HepG2 (cell line): ENCODE data around the gene WDR49. TPM values are rescaled to one million over a fixed set of nuclear protein-coding genes. Genes with fewer than 3 reads are reported as not detected.

ENCODE experiments used
- ATAC-seq: fragments of 200-7000 bp; cut with Tn5 transposase; 3 replicates; pipeline ENCODE4 v1.9.1; 2020; ENCODE audit warnings: mild to moderate bottlenecking, moderate library complexity
- Bru-seq: library from RNA; stranded (reverse); fragments of 400-500 nt; gene quantifications from one replicate; lab custom pipeline; 2021; lab: Mats Ljungman, UMichigan
- BruChase-seq, 2 experiments: library from RNA; stranded (reverse); fragments of 400-500 nt; gene quantifications; one replicate each; lab custom pipeline; 2021; lab: Mats Ljungman, UMichigan
- BruUV-seq: library from RNA; stranded (reverse); fragments of 400-500 nt; replicated peaks from 2 replicates; lab custom pipeline; 2021; lab: Mats Ljungman, UMichigan
- CTCF ChIA-PET: fragments of 300-600 bp; formaldehyde crosslinking; extraction: SDS; loops from one replicate; lab custom pipeline; 2021; ENCODE audit warnings: low total read pairs, inconsistent platforms, low intra/inter-chr PET ratio; lab: Yijun Ruan, JAX
- POLR2A ChIA-PET: fragments of 350-600 bp; sonication (Branson Sonifier 250); formaldehyde crosslinking; loops from one replicate; lab custom pipeline; 2020; ENCODE audit warnings: antibody characterized with exemption, inconsistent platforms; lab: Yijun Ruan, JAX
- DNase-seq: peaks from one replicate; pipeline ENCODE4 v3.0.0-alpha.2; 2015; ENCODE audit warnings: low spot score
- FAIRE-seq: peaks from 3 replicates; lab custom pipeline; 2011; peaks lifted over from hg19 to GRCh38; lab: Jason Lieb, UNC
- H2AFZ ChIP-seq: one replicate; pipeline ENCODE4 v1.6.1; 2011; ENCODE audit warnings: low read length, inconsistent platforms
- H3K27ac ChIP-seq: fragments of 300-600 bp; 3 replicates; pipeline ENCODE4 v1.8.0; 2011; ENCODE audit warnings: mixed run types, mild to moderate bottlenecking, mixed read lengths, low read length, inconsistent platforms; ENCODE audit not compliant: insufficient read depth; ENCODE audit errors: extremely low read length
- H3K27me3 ChIP-seq, 2 experiments: fragments of 200-600 bp in 1 of 2; 2 replicates in 1 of 2; 3 replicates in 1 of 2; pipeline versions ENCODE4 v1.6.0 to v1.8.0; 2011; ENCODE audit warnings: low read length in 2 of 2, mild to moderate bottlenecking in 2 of 2, moderate library complexity in 2 of 2, inconsistent platforms in 1 of 2; ENCODE audit not compliant: insufficient read depth in 2 of 2, control insufficient read depth in 1 of 2
- H3K36me3 ChIP-seq, 2 experiments: fragments of 200-600 bp in 1 of 2; replicated peaks in 1 of 2; 2 replicates in 1 of 2; 3 replicates in 1 of 2; pipeline versions ENCODE4 v1.5.1 to v1.8.0; 2011; ENCODE audit warnings: low read length in 2 of 2, inconsistent platforms in 1 of 2; ENCODE audit not compliant: insufficient read depth in 2 of 2, control insufficient read depth in 1 of 2
- H3K4me1 ChIP-seq: 2 replicates; pipeline ENCODE4 v1.5.1; 2012; ENCODE audit warnings: low read length, inconsistent platforms; ENCODE audit not compliant: insufficient read depth
- H3K4me2 ChIP-seq: 2 replicates; pipeline ENCODE4 v1.6.0; 2011; ENCODE audit warnings: low read depth, low read length, inconsistent platforms
- H3K4me3 ChIP-seq, 3 experiments: fragments of 200-600 bp in 1 of 3; sonication (generic), shearing (Covaris generic) in 1 of 3; replicated peaks in 1 of 3; 2 replicates each; pipeline ENCODE4 v1.5.1; 2011 to 2016; ENCODE audit warnings: low read length in 3 of 3, inconsistent platforms in 2 of 3, low read depth in 2 of 3, mild to moderate bottlenecking in 2 of 3, control low read depth in 1 of 3, mixed read lengths in 1 of 3; ENCODE audit not compliant: insufficient read depth in 1 of 3
- H3K79me2 ChIP-seq: one replicate; pipeline ENCODE4 v1.6.1; 2011; ENCODE audit warnings: low read length, inconsistent platforms; ENCODE audit not compliant: insufficient read depth
- H3K9ac ChIP-seq: 2 replicates; pipeline ENCODE4 v1.6.0; 2011; ENCODE audit warnings: mild to moderate bottlenecking, low read depth, low read length, inconsistent platforms; ENCODE audit not compliant: insufficient read depth
- H3K9me3 ChIP-seq: 2 replicates; pipeline ENCODE4 v1.5.1; 2012; ENCODE audit warnings: mild to moderate bottlenecking, low read length
- H4K20me1 ChIP-seq: 2 replicates; pipeline ENCODE4 v1.6.0; 2011; ENCODE audit warnings: inconsistent platforms, mild to moderate bottlenecking, low read length, moderate library complexity; ENCODE audit not compliant: insufficient read depth
- CENPX ChIP-seq: sonication (generic); formaldehyde crosslinking; IDR thresholded peaks from 2 replicates; pipeline ENCODE4 v1.9.0; 2021; ENCODE audit warnings: mild to moderate bottlenecking, missing genetic modification reagents, moderate library complexity
- HMGXB4 ChIP-seq, 2 experiments: sonication (generic) in 1 of 2; formaldehyde crosslinking in 1 of 2; IDR thresholded peaks; 2 replicates each; pipeline versions ENCODE4 v1.4.0 to v1.6.1; 2018 to 2020; ENCODE audit warnings: missing genetic modification reagents in 2 of 2, borderline replicate concordance in 1 of 2, low read depth in 1 of 2, mild to moderate bottlenecking in 1 of 2, missing biosample characterization in 1 of 2
- JARID2 ChIP-seq: sonication (generic); formaldehyde crosslinking; IDR thresholded peaks from 2 replicates; pipeline ENCODE4 v1.8.1; 2023; ENCODE audit warnings: missing genetic modification reagents, inconsistent platforms; ENCODE audit not compliant: insufficient replicate concordance
- NFE2L1 ChIP-seq: sonication (generic); formaldehyde crosslinking; IDR thresholded peaks from 2 replicates; pipeline ENCODE4 v1.4.0; 2020; ENCODE audit warnings: missing genetic modification reagents, mild to moderate bottlenecking, borderline replicate concordance
- NR2F6 ChIP-seq, 2 experiments: IDR thresholded peaks; 2 replicates each; pipeline ENCODE4 v1.6.1; 2016; ENCODE audit warnings: antibody characterized with exemption in 1 of 2, mild to moderate bottlenecking in 1 of 2
- SNAI1 ChIP-seq: sonication (generic); formaldehyde crosslinking; IDR thresholded peaks from 2 replicates; pipeline ENCODE4 v1.5.0; 2020; ENCODE audit warnings: mild to moderate bottlenecking, missing genetic modification reagents, borderline replicate concordance
- SOX13 ChIP-seq, 3 experiments: fragments of 450-650 bp in 1 of 3; sonication (generic) in 1 of 3; formaldehyde crosslinking in 1 of 3; IDR thresholded peaks in 2 of 3; conservative IDR thresholded peaks in 1 of 3; 2 replicates each; pipeline versions ENCODE4 v1.5.0 to v1.6.1; 2016 to 2020; ENCODE audit warnings: antibody characterized with exemption in 1 of 3, mild to moderate bottlenecking in 1 of 3, missing compliant biosample characterization in 1 of 3, missing genetic modification reagents in 1 of 3, moderate library complexity in 1 of 3
- ZNF263 ChIP-seq: sonication (generic); formaldehyde crosslinking; IDR thresholded peaks from 2 replicates; pipeline ENCODE4 v1.4.0; 2020; ENCODE audit warnings: missing genetic modification reagents
- ZNF333 ChIP-seq: sonication (generic); formaldehyde crosslinking; IDR thresholded peaks from 2 replicates; pipeline ENCODE4 v1.4.0; 2020; ENCODE audit warnings: mild to moderate bottlenecking, missing genetic modification reagents, borderline replicate concordance
- ZNF383 ChIP-seq: sonication (generic); formaldehyde crosslinking; IDR thresholded peaks from 2 replicates; pipeline ENCODE4 v1.4.0; 2020; ENCODE audit warnings: missing genetic modification reagents, mild to moderate bottlenecking, borderline replicate concordance
- ZNF740 ChIP-seq: sonication (generic); formaldehyde crosslinking; IDR thresholded peaks from 2 replicates; pipeline ENCODE4 v1.4.0; 2020; ENCODE audit warnings: missing genetic modification reagents
- ZNF766 ChIP-seq: sonication (generic); formaldehyde crosslinking; IDR thresholded peaks from 2 replicates; pipeline ENCODE4 v1.5.0; 2020; ENCODE audit warnings: missing genetic modification reagents, borderline replicate concordance
- ZSCAN5A ChIP-seq: sonication (generic); formaldehyde crosslinking; IDR thresholded peaks from 2 replicates; pipeline ENCODE4 v1.8.0; 2022; ENCODE audit warnings: mild to moderate bottlenecking, missing genetic modification reagents, borderline replicate concordance
- ZSCAN9 ChIP-seq: IDR thresholded peaks from 2 replicates; pipeline ENCODE4 v1.6.1; 2016; ENCODE audit warnings: borderline replicate concordance
- WGBS: methylation state at CpG from one replicate; pipeline ENCODE4 v1.1.6; 2017; ENCODE audit warnings: low lambda C conversion rate; 5-methylcytosine and 5-hydroxymethylcytosine counted together
- in situ Hi-C: cut with HindIII; loops from 2 replicates; pipeline ENCODE4 v1.10.0; 2017; ENCODE audit warnings: low pct_unique_long_range_greater_than_20kb; ENCODE audit not compliant: extremely low pct_ligation_motif_present
- intact Hi-C: fragments of 100-400 bp; cut with micrococcal nuclease; formaldehyde crosslinking; loops from one replicate; pipeline ENCODE4 v1.10.0; 2022; ENCODE audit not compliant: unreplicated experiment
- long read RNA-seq, 2 experiments: library from RNA in 1 of 2; library from polyadenylated mRNA in 1 of 2; stranded (forward) in 1 of 2; unstranded in 1 of 2; transcript quantifications; one replicate each; pipeline ENCODE4 v2.0.0, GENCODE V29; 2019 to 2022
- polyA minus RNA-seq, 3 experiments: library from RNA; depleted of rRNA, polyadenylated mRNA; stranded (reverse); fragments of >200 nt; gene quantifications; 2 replicates each; pipeline ENCODE4 v1.2.3, GENCODE V29; 2011; ENCODE audit warnings: low replicate concordance in 1 of 3
- polyA plus RNA-seq, 8 experiments: library from polyadenylated mRNA; depleted of rRNA in 3 of 8; stranded (reverse) in 7 of 8; unstranded in 1 of 8; fragments of >200 nt; fragmentation: Illumina TruSeq in 4 of 8; extraction: Trizol in 4 of 8; gene quantifications; 2 replicates each; pipeline versions ENCODE4 v1.2.1 to v1.2.3, GENCODE V29; 2011 to 2016; ENCODE audit warnings: low read depth in 4 of 8, missing spikeins in 1 of 8, mixed read lengths in 1 of 8; ENCODE audit not compliant: insufficient read depth in 1 of 8
- total RNA-seq, 5 experiments: library from RNA; depleted of rRNA; stranded (reverse); fragments of >200 nt; fragmentation: Illumina TruSeq; extraction: Trizol; gene quantifications; 2 replicates each; pipeline ENCODE4 v1.2.3, GENCODE V29; 2016; ENCODE audit warnings: low read depth in 1 of 5

The WDR49 gene
- total RNA-seq (2016; rRNA removed; fragmentation: Illumina TruSeq; extraction: Trizol) (0.04 TPM in 1 of 2 replicates, not detected in the other), polyA plus RNA-seq (2011; rRNA removed) (not detected in 2 replicates), polyA minus RNA-seq (2011; rRNA and poly(A)+ RNA removed; ENCODE audit: low replicate concordance) (not detected in 2 replicates), Bru-seq, nascent RNA (percentile 8 among the genes with signal in this experiment), BruChase-seq, experiment 1, labeled RNA remaining after a 6-hour chase (percentile 29 among the genes with signal in this experiment), BruChase-seq, experiment 2, labeled RNA remaining after a 2-hour chase (percentile 44 among the genes with signal in this experiment)
- total RNA-seq (2016; cell fraction: cytosol; rRNA removed; fragmentation: Illumina TruSeq; extraction: Trizol; ENCODE audit: low read depth) = 0.35 and 1.0 TPM in 2 replicates
- total RNA-seq (2016; cell fraction: insoluble cytoplasmic fraction; rRNA removed; fragmentation: Illumina TruSeq; extraction: Trizol) = 0.02 TPM in 1 of 2 replicates, not detected in the other
- 0.21 and 0.31 TPM in 2 replicates for total RNA-seq (2016; cell fraction: membrane; rRNA removed; fragmentation: Illumina TruSeq; extraction: Trizol)
- total RNA-seq (2016; cell fraction: nucleus; rRNA removed; fragmentation: Illumina TruSeq; extraction: Trizol) = not detected in 2 replicates
- not detected in 2 replicates for polyA plus RNA-seq (2011; cell fraction: cytosol; rRNA removed)
- polyA plus RNA-seq (2011; cell fraction: nucleus; rRNA removed) = not detected in 2 replicates
- polyA plus RNA-seq (2012) = not detected in 2 replicates
- polyA plus RNA-seq (2016; cell fraction: cytosol; fragmentation: Illumina TruSeq; extraction: Trizol; ENCODE audit: low read depth) = not detected in 2 replicates
- not detected in 2 replicates for polyA plus RNA-seq (2016; cell fraction: insoluble cytoplasmic fraction; fragmentation: Illumina TruSeq; extraction: Trizol; ENCODE audit: low read depth)
- polyA plus RNA-seq (2016; cell fraction: membrane; fragmentation: Illumina TruSeq; extraction: Trizol; ENCODE audit: low read depth) = not detected in 2 replicates
- not detected in 2 replicates for polyA plus RNA-seq (2016; cell fraction: nucleus; fragmentation: Illumina TruSeq; extraction: Trizol; ENCODE audit: insufficient read depth, low read depth)
- polyA minus RNA-seq (2011; cell fraction: cytosol; rRNA and poly(A)+ RNA removed) = not detected in 2 replicates
- 0.25 TPM in 1 of 2 replicates, not detected in the other for polyA minus RNA-seq (2011; cell fraction: nucleus; rRNA and poly(A)+ RNA removed)
- long read RNA-seq, experiment 1 = 0 reads
- long read RNA-seq, experiment 2 = 0 reads

GRCh38 chr3:167653760-167654159, at the start of gene WDR49:
TSS of gene WDR49 (minus strand) at chr3:167653942. CDS start at chr3:167653425, 517 bp downstream.
- in situ Hi-C loops = no loop called here
- POLR2A ChIA-PET = no interaction called here
- Histone ChIP-seq H3K9me3 (no peaks in the 10 kb centered on the region), H3K4me2 (no peak within 1 kb of the TSS), H3K27me3 (no peaks in the 10 kb centered on the region), H3K79me2 (no peaks in the 10 kb centered on the region), H3K4me1 (no peaks in the 10 kb centered on the region), H3K4me3 (no peak within 1 kb of the TSS), H3K9ac (no peak within 1 kb of the TSS), H4K20me1 (no peaks in the 10 kb centered on the region), H3K36me3 (no peaks in the 10 kb centered on the region), H2AFZ (no peak within 1 kb of the TSS), H3K27ac (no peak within 1 kb of the TSS)
- no TSS peak for BruUV-seq
- WGBS = 0% methylated on average over 1 of the region's 1 CpG
- ATAC-seq (no peak), FAIRE-seq (no peak), DNase-seq (no peak)
- intact Hi-C loops = no loop called here
- CTCF ChIA-PET = no interaction called here
- TF ChIP-seq ZNF383 (CRISPR knock-in tag) (no peak), NR2F6 (IDR thresholded peaks at IDR 0.05) (no peak), NR2F6 (CRISPR knock-in tag; IDR thresholded peaks at IDR 0.05) (no peak), NFE2L1 (CRISPR knock-in tag) (no peak), ZNF263 (CRISPR knock-in tag) (no peak), ZNF333 (no peak), CENPX (CRISPR knock-in tag) (no peak), ZSCAN9 (no peak), HMGXB4 (CRISPR knock-in tag; IDR thresholded peaks at IDR 0.05; ENCODE audit: borderline replicate concordance in 1 of 2, low read depth in 1 of 2) (no peak), SNAI1 (no peak), SOX13 (IDR thresholded peaks at IDR 0.05) (no peak), SOX13 (CRISPR knock-in tag; conservative IDR thresholded peaks at IDR 0.05 in 1 of 2, IDR thresholded peaks at IDR 0.05 in 1 of 2) (no peak), ZNF740 (CRISPR knock-in tag) (no peak), JARID2 (CRISPR knock-in tag) (no peak), ZNF766 (CRISPR knock-in tag) (no peak), ZSCAN5A (no peak)
